Neural cell (in vitro differentiated cells): ENCODE measurements around the gene NCOA3.

Experiments
- EP300 ChIP-seq: fragments of 450-650 bp; conservative IDR thresholded peaks from 2 replicates; pipeline ENCODE4 v1.6.1; 2014; ENCODE audit warnings: antibody characterized with exemption, mild to moderate bottlenecking, moderate library complexity; ENCODE audit not compliant: poor library complexity, severe bottlenecking
- EZH2 ChIP-seq: fragments of 200-600, 300-800 bp; shearing (Covaris generic), sonication (generic); IDR thresholded peaks from 2 replicates; pipeline ENCODE4 v1.6.1; 2014; ENCODE audit warnings: antibody characterized with exemption, low read length, borderline replicate concordance, mild to moderate bottlenecking; ENCODE audit not compliant: insufficient read depth, poor library complexity, severe bottlenecking
- RAD21 ChIP-seq: fragments of 450-650 bp; conservative IDR thresholded peaks from 2 replicates; pipeline ENCODE4 v1.6.1; 2014; ENCODE audit warnings: antibody characterized with exemption, mild to moderate bottlenecking, moderate library complexity
- TF ChIP-seq, protein P1 (sequence below): fragments of 450-650 bp; IDR thresholded peaks from 2 replicates; pipeline ENCODE4 v1.5.1; 2014; ENCODE audit warnings: antibody characterized with exemption, mild to moderate bottlenecking, moderate library complexity; ENCODE audit not compliant: poor library complexity, severe bottlenecking

DNA sequence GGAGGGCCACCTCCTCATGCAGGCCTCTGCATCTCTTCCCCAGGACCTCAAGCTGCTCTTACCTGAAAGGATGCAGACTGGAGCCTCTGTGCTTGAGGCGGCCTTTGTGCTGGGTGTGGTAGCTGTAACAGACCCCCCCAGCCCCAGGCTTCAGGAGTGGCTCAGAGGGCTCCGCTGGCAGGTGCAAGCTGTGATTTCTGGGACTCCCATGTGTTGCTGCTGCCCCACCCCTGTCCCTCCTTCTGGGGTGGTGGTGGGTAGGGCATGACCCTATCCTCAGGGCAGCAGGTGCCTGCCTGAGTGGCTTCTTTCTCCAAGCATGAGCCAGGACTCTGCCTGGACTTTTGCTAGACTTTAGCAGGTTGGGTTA, 162.4 kb downstream of the NCOA3 start:
- TF ChIP-seq, protein P1, sequence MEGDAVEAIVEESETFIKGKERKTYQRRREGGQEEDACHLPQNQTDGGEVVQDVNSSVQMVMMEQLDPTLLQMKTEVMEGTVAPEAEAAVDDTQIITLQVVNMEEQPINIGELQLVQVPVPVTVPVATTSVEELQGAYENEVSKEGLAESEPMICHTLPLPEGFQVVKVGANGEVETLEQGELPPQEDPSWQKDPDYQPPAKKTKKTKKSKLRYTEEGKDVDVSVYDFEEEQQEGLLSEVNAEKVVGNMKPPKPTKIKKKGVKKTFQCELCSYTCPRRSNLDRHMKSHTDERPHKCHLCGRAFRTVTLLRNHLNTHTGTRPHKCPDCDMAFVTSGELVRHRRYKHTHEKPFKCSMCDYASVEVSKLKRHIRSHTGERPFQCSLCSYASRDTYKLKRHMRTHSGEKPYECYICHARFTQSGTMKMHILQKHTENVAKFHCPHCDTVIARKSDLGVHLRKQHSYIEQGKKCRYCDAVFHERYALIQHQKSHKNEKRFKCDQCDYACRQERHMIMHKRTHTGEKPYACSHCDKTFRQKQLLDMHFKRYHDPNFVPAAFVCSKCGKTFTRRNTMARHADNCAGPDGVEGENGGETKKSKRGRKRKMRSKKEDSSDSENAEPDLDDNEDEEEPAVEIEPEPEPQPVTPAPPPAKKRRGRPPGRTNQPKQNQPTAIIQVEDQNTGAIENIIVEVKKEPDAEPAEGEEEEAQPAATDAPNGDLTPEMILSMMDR: peak; percentile 43
- TF ChIP-seq EZH2 (no peak), EP300 (no peak), RAD21 (no peak)
